22Rv1 (cell line): ENCODE measurements around the gene TPRA1.

Source experiments
- CTCF ChIP-seq: fragments of 450-650 bp; IDR thresholded peaks from 2 replicates; pipeline ENCODE4 v1.5.1; 2017; ENCODE audit warnings: mild to moderate bottlenecking
- ZFX ChIP-seq: fragments of 450-650 bp; IDR thresholded peaks from 2 replicates; pipeline ENCODE4 v1.6.1; 2017; ENCODE audit warnings: antibody characterized with exemption, borderline replicate concordance

GRCh38 chr3:127588806-127589577 is 1.5 kb downstream of the TPRA1 start:
- TF ChIP-seq CTCF (no peak), ZFX (no peak)
